ENCODE measurements around the gene ERMN.

The ERMN gene

GRCh38 chr2:157327621-157328500 lies 2.2 kb upstream of the ERMN start:
- DNase-seq, result peak; percentile 68

- DNase-seq, result no peak
Observed at GRCh38 chr2:157327200-157327599, 1.6 kb upstream of the ERMN start.

DNA sequence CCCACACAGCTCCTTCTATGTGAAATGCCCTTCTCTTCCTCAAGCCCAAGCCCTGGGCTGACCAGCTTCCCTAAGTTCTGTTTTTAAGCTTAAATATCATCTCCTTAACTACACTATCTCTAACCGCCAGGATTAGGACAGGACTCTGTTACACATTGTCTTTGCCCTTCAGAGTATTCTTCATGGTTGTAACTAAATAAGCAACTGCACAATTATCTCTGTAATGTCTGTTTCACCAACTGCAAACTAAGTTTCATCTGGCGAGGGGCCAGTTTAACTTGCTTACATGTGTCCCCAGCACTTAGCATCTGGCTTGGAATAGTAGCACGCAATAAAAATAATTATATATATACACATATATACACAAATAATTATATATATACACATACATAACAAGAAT lies 1.1 kb upstream of the ERMN start:
- DNase-seq, result no peak

GRCh38 chr2:157324331-157324843 lies 1.2 kb downstream of the ERMN start:
- DNase-seq, result no peak

- no peak for DNase-seq
Observed at GRCh38 chr2:157322432-157322831, 3.2 kb downstream of the ERMN start.

GRCh38 chr2:157321466-157321865 lies 4.2 kb downstream of the ERMN start:
- DNase-seq, result no peak

DNA sequence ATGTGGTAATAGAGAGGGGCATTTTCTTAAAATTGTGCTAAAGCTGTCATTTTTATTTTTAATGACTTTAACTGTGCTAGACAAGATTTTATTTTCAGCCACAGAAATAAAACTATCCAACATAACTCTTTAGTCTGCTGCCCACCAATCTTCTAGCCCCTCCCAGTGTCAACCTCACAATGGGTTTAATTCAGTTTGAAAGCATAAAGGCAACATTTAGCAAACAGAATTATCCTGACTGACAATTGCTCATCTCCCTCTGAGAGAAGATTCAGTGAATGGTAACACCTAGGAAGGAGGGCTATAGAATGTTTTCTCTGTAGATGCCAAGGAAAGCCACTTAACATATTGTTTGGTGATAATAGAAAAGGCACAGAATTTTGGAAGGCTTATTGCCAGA lies 5.2 kb downstream of the ERMN start:
- peak; percentile 71 for DNase-seq

DNA sequence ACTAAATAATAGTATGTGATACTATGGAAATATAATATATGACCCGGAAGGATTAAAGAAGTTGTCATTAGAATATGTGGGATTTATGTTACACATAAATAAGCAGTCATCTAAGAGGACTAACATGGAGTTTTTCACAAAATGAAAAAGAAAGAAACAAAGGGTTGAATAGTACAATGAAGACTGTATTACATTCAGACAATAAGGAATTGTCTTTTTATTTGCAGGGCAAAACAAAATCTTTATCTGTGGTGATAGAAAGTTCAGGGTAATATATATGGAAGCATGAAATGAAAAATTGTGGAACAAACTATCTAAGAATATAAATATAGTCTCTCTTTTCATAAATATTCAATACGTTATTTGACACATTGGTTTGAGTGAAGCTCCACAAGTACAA lies 5.8 kb downstream of the ERMN start:
- DNase-seq, result no peak

- DNase-seq, result no peak
Observed at GRCh38 chr2:157318884-157319283, 6.7 kb downstream of the ERMN start.

- DNase-seq, result no peak
Observed at GRCh38 chr2:157315901-157316300, 9.7 kb downstream of the ERMN start.

GRCh38 chr2:157312866-157313486 lies 12.6 kb downstream of the ERMN start:
- DNase-seq, result no peak

DNA sequence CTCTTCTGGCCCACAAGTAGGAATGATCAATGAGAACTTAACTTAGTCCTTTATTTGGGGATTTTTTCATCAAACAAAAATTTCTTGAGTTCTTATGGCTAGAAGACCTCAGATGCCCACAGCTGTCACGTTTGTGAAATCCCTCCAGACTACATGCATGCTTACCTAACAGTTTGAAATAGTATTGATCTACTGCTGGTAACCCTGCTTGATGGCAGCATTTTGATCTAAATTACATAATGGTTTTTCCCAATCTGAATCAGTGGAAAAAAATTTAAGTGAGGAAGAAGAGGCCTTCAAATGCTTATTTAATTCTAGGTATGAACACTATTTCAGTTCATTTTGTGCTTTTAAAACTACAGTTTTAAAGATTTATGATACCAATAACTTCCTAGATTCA lies 13.9 kb downstream of the ERMN start:
- no peak for DNase-seq

DNA sequence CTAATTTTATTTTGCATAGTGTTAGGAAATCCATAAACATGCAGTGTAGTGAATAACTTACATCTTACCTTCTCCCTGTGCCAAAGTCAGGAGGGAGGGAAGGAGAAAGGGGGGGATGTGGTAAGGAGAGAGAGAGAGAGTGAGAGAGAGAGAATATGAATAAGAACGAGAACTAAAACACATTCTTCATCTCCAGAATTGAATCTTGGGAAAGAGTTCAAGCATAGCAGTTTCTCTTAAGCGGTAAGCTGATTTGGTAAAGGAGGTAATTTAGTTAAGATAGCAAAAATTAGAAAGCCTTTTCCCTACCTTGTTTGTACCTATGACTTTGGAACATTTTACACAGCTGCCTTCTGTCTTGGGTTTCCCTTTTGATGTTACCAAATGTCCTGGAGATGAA lies 15.7 kb downstream of the ERMN start:
- DNase-seq, result no peak

GRCh38 chr2:157307021-157307420 lies 18.6 kb downstream of the ERMN start:
- DNase-seq, result no peak

DNA sequence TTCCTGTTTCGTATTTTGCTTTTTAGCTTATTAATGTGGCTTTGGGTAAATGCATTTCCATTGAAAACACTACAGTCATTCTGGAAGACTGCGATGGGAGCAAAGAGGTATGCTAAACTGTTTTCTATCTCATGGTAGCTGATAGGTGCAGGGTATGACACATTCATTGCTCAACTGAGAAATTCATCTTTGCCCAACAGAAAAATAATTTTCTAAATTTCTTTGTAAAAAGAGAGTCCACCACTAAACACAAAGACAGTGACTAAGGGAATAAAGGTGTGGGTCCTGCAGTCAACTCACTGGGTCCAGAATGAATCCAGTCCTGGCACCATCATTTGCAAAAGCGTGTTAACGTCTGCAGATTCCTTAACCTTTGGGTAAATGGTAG lies 19.9 kb downstream of the ERMN start:
- no peak for DNase-seq

- no peak for DNase-seq
Observed at GRCh38 chr2:157304811-157305722, 20.6 kb downstream of the ERMN start.

- no peak for DNase-seq
Observed at GRCh38 chr2:157303612-157304011, 22.0 kb downstream of the ERMN start.

DNA sequence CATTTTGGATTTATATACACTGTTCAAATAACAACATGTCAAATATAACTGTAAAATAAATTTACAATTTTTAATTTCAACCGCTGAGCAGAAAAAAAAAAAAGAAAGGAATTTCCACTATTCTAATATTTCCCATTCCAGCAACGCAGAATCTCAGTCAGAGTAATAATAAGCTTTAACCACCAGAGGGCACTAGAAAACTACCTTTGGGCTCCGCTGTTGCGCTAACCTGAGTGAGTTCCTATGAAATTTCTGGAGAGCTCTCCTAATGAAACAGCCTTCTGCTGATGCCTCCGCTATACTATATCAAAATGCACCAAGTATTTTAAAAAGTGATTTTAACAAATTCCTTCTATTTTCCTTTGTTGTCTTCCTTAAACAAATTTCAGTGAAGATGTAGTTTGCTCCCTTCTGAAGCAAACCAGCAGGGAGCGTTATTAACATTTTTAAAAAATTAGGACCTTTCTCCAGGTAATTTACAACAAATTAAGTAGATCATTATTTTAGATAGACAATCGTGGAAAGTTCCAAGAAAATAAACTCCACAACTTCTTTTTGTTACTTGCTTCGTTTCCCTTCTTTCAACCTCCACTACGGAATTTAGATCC lies 23.0 kb downstream of the ERMN start:
- peak; percentile 85 for DNase-seq

DNA sequence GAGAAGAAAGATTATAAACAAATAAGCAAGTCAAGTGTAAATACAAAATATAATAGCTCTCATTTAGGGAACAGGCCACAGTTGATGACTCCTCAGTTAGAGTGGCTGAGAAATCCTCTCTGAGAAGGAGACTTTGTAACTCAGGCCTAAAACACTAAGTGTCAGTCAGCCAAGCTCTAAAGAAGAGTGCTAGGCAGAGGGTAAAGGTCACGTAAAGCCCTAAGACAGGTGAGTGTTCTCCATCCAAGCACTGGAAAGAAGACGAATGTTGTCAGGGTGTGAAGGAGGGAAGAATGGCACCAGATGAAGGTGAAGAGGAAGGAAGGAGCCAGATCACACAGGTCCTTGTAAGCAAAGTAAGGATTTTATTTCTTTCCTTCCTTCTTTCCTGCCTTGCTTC lies 24.3 kb downstream of the ERMN start:
- DNase-seq, result no peak

GRCh38 chr2:157296958-157297357 lies 28.7 kb downstream of the ERMN start:
- no peak for DNase-seq

DNA sequence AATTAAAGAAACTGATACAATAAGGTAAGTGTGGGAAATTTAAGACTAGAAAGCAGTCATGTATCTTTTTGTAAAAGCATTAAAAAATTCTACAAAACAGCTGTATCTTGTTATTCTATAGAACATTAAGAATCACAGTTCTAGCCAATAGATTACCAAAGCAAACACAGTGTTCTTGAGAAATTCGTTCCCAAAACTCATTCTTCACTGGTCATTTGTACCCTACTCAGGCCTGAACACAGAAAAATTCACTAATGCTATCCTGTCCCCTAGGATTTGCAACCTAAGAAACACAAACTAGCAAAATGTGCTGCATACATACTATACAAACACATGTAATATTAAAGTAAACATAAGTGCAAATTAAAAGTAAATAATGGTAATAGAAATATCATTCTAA lies 29.1 kb downstream of the ERMN start:
- DNase-seq, result no peak

- DNase-seq, result no peak
Observed at GRCh38 chr2:157292853-157293252, 32.8 kb downstream of the ERMN start.

- no peak for DNase-seq
Observed at GRCh38 chr2:157291018-157291417, 34.6 kb downstream of the ERMN start.
